ENCODE measurements around the gene PPP1CA.

Gene PPP1CA

GRCh38 chr11:67439321-67440228 lies 37.9 kb upstream of the PPP1CA start:
- peak overlapping the region; percentile 90 for H3K4me3 ChIP-seq (ENCODE audit: low read length)
- peaks cover 55% of the 10 kb centered on the region for H3K79me2 ChIP-seq (ENCODE audit: control insufficient read depth, low read length)
- peak overlapping the region; percentile 97 for H3K27ac ChIP-seq (ENCODE audit: low read depth, low read length)
- peaks cover 71% of the 10 kb centered on the region for H3K36me3 ChIP-seq (ENCODE audit: control insufficient read depth, low read length)
- TF ChIP-seq, protein P1, sequence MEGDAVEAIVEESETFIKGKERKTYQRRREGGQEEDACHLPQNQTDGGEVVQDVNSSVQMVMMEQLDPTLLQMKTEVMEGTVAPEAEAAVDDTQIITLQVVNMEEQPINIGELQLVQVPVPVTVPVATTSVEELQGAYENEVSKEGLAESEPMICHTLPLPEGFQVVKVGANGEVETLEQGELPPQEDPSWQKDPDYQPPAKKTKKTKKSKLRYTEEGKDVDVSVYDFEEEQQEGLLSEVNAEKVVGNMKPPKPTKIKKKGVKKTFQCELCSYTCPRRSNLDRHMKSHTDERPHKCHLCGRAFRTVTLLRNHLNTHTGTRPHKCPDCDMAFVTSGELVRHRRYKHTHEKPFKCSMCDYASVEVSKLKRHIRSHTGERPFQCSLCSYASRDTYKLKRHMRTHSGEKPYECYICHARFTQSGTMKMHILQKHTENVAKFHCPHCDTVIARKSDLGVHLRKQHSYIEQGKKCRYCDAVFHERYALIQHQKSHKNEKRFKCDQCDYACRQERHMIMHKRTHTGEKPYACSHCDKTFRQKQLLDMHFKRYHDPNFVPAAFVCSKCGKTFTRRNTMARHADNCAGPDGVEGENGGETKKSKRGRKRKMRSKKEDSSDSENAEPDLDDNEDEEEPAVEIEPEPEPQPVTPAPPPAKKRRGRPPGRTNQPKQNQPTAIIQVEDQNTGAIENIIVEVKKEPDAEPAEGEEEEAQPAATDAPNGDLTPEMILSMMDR (IDR thresholded peaks at IDR 0.05; ENCODE audit: low read depth, low read length, poor library complexity, severe bottlenecking) = peak; percentile 75
- TF ChIP-seq EZH2phosphoT487 (IDR thresholded peaks at IDR 0.05; ENCODE audit: borderline replicate concordance, low read length) = no peak
- no peaks in the 10 kb centered on the region for H3K9me3 ChIP-seq (ENCODE audit: control insufficient read depth, insufficient read depth, low read length)
- peaks cover 53% of the 10 kb centered on the region for H3F3A ChIP-seq (ENCODE audit: control insufficient read depth, insufficient read depth)
- H4K20me1 ChIP-seq (ENCODE audit: control insufficient read depth, insufficient read depth, low read depth, low read length) = peaks cover 12% of the 10 kb centered on the region; the same call in 1 of the 2 replicates
- no peaks in the 10 kb centered on the region for H3K27me3 ChIP-seq (ENCODE audit: control insufficient read depth, low read length)
- no peaks in the 10 kb centered on the region for H3K9me2 ChIP-seq (replicated peaks; ENCODE audit: control insufficient read depth, low read length)
- H3K4me1 ChIP-seq (ENCODE audit: control insufficient read depth, low read length) = peaks cover 81% of the 10 kb centered on the region
- H3K4me2 ChIP-seq (ENCODE audit: low read length) = peak overlapping the region; percentile 94

DNA sequence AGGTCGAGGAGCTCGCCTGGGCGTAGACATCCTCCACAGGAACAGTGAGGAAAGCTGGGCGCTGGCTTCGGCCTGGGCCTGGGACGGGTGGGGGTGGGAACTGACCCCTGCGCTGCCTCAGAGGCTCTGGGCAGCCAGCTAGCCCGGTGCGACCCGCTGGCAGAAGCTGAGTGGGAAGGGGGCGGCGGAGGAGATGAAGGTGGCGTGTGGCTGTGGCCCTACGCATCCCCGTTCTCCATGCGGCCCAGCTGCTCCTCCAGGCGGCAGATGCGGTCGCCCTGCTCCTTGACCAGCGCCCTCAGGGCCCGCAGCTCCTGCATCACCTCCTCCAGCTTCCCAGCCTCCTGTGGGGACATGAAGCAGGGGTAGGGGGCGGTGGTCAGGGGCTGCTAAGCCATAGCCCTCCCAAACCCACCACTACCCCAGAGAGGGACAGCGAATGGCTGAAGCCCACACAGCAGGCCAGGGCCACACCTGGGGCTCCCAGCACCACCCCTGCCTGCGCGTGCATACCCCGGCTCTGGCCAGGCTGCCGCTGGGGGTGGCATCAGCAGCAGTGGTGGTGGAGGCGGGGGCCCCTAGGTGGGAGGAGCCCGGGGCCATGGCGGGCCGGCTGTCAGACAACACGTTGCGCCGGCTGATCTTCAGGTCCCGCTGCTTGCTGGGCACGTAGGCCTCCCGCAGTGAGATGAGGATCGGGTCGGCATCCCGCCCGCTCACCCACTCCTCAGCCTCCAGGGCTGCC lies 36.7 kb upstream of the PPP1CA start:
- Histone ChIP-seq H3K36me3 (ENCODE audit: control insufficient read depth, low read length) (peaks cover 84% of the 10 kb centered on the region), H3K4me2 (ENCODE audit: low read length) (peak overlapping the region; percentile 94), H3K79me2 (ENCODE audit: control insufficient read depth, low read length) (peaks cover 58% of the 10 kb centered on the region), H3K9me3 (ENCODE audit: control insufficient read depth, insufficient read depth, low read length) (no peaks in the 10 kb centered on the region), H3K4me1 (ENCODE audit: control insufficient read depth, low read length) (peaks cover 87% of the 10 kb centered on the region), H3F3A (ENCODE audit: control insufficient read depth, insufficient read depth) (peaks cover 55% of the 10 kb centered on the region), H3K4me3 (ENCODE audit: low read length) (peak overlapping the region; percentile 90), H3K27me3 (ENCODE audit: control insufficient read depth, low read length) (no peaks in the 10 kb centered on the region), H3K27ac (ENCODE audit: low read depth, low read length) (peak overlapping the region; percentile 97), H3K9me2 (replicated peaks; ENCODE audit: control insufficient read depth, low read length) (no peaks in the 10 kb centered on the region), H4K20me1 (ENCODE audit: control insufficient read depth, insufficient read depth, low read depth, low read length) (peaks cover 12% of the 10 kb centered on the region; the same call in 1 of the 2 replicates)
- no peak for TF ChIP-seq EZH2phosphoT487 (IDR thresholded peaks at IDR 0.05; ENCODE audit: borderline replicate concordance, low read length)
- TF ChIP-seq, protein P1 (IDR thresholded peaks at IDR 0.05; ENCODE audit: low read depth, low read length, poor library complexity, severe bottlenecking) = peak; percentile 20

DNA sequence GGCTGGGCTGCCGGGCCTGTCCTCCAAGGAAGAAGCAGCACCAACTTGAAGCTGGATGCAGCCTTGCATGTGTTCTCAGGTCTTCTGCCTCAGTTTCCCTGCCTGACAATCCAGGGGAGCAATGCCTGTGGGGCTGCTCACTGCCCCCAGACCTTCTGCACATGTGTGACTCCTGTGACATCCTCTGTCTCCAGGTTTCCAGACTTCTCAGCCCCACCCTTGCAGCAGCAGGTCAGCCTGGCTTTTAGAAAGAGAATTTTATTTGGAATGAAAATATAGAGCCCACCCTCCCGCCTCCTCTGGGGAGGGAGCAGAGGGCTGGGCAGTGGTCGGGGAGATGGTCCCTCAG lies 36.1 kb upstream of the PPP1CA start:
- TF ChIP-seq EZH2phosphoT487 (IDR thresholded peaks at IDR 0.05; ENCODE audit: borderline replicate concordance, low read length) = no peak
- TF ChIP-seq, protein P1 (IDR thresholded peaks at IDR 0.05; ENCODE audit: low read depth, low read length, poor library complexity, severe bottlenecking) = no peak
- H3K9me2 ChIP-seq (replicated peaks; ENCODE audit: control insufficient read depth, low read length) = no peaks in the 10 kb centered on the region
- no peaks in the 10 kb centered on the region for H3K9me3 ChIP-seq (ENCODE audit: control insufficient read depth, insufficient read depth, low read length)
- peaks cover 89% of the 10 kb centered on the region for H3K36me3 ChIP-seq (ENCODE audit: control insufficient read depth, low read length)
- no peaks in the 10 kb centered on the region for H3K27me3 ChIP-seq (ENCODE audit: control insufficient read depth, low read length)
- peak overlapping the region; percentile 90 for H3K4me3 ChIP-seq (ENCODE audit: low read length)
- H3K4me2 ChIP-seq (ENCODE audit: low read length) = peak overlapping the region; percentile 94
- peaks cover 12% of the 10 kb centered on the region; the same call in 1 of the 2 replicates for H4K20me1 ChIP-seq (ENCODE audit: control insufficient read depth, insufficient read depth, low read depth, low read length)
- H3K4me1 ChIP-seq (ENCODE audit: control insufficient read depth, low read length) = peaks cover 84% of the 10 kb centered on the region
- H3F3A ChIP-seq (ENCODE audit: control insufficient read depth, insufficient read depth) = peaks cover 53% of the 10 kb centered on the region
- peak overlapping the region; percentile 97 for H3K27ac ChIP-seq (ENCODE audit: low read depth, low read length)
- H3K79me2 ChIP-seq (ENCODE audit: control insufficient read depth, low read length) = peaks cover 58% of the 10 kb centered on the region

All from DOHH2 (cell line).